Type B pancreatic cell (in vitro differentiated cells): ENCODE measurements around the gene CYP39A1. TPM values are rescaled to one million over a fixed set of nuclear protein-coding genes. Genes with fewer than 3 reads are reported as not detected.

Experiments used
- total RNA-seq: library from RNA; stranded (reverse); gene quantifications from 2 replicates; pipeline ENCODE4 v1.2.1, GENCODE V29; 2021; ENCODE audit warnings: low replicate concordance

CYP39A1 gene
- total RNA-seq, 1 donor from 2014 or later: 6.7 TPM

Other genes with a start within 250 kb of the CYP39A1 start
- gene RCAN2, start 161.4 kb downstream of the CYP39A1 start, total RNA-seq: 4.6 and 6.9 TPM in 2 replicates
- gene SLC25A27, start 157 bp upstream of the CYP39A1 start, total RNA-seq: 8.7 and 18.1 TPM in 2 replicates
- 0.19 and 0.38 TPM in 2 replicates for gene TDRD6, start 35.1 kb upstream of the CYP39A1 start, total RNA-seq
- gene PLA2G7, start 82.6 kb upstream of the CYP39A1 start, total RNA-seq: 0.71 and 1.2 TPM in 2 replicates
- gene ANKRD66, start 94.1 kb upstream of the CYP39A1 start, total RNA-seq: 0.34 TPM in 1 of 2 replicates, not detected in the other
- gene MEP1A, start 140.6 kb upstream of the CYP39A1 start, total RNA-seq: 3.6 and 22.4 TPM in 2 replicates